ENCODE results near the gene TICAM1. TPM values are rescaled to one million over a fixed set of nuclear protein-coding genes. Genes with fewer than 3 reads are reported as not detected.

Gene TICAM1
- total RNA-seq, 1 donor from 2014 or later = 3.4 TPM

- Mint-ChIP-seq H3K36me3 (ENCODE audit: insufficient read depth) (no peaks in the 10 kb centered on the region), H3K4me3 (ENCODE audit: low read depth) (no peak overlapping the region), H3K27me3 (peaks cover 38% of the 10 kb centered on the region), H3K4me1 (ENCODE audit: low read depth) (peaks cover 10% of the 10 kb centered on the region), H3K27ac (no peak overlapping the region), H3K9me3 (ENCODE audit: low read depth) (peaks cover 3% of the 10 kb centered on the region)
- no peak for TF ChIP-seq CTCF (IDR thresholded peaks at IDR 0.05; ENCODE audit: unreplicated experiment)
- DNase-seq (ENCODE audit: low spot score, unreplicated experiment) = no peak
Observed at GRCh38 chr19:4776436-4777211, 54.9 kb downstream of the TICAM1 start.

GRCh38 chr19:4775627-4776152 is 55.8 kb downstream of the TICAM1 start:
- Mint-ChIP-seq H3K27ac (no peak overlapping the region), H3K36me3 (ENCODE audit: insufficient read depth) (no peaks in the 10 kb centered on the region), H3K9me3 (ENCODE audit: low read depth) (no peaks in the 10 kb centered on the region), H3K4me1 (ENCODE audit: low read depth) (peaks cover 10% of the 10 kb centered on the region), H3K27me3 (peaks cover 32% of the 10 kb centered on the region), H3K4me3 (ENCODE audit: low read depth) (no peak overlapping the region)
- no peak for TF ChIP-seq CTCF (IDR thresholded peaks at IDR 0.05; ENCODE audit: unreplicated experiment)
- DNase-seq (ENCODE audit: low spot score, unreplicated experiment) = no peak

- peaks cover 32% of the 10 kb centered on the region for H3K27me3 Mint-ChIP-seq
- no peak overlapping the region for H3K4me3 Mint-ChIP-seq (ENCODE audit: low read depth)
- H3K4me1 Mint-ChIP-seq (ENCODE audit: low read depth) = peaks cover 10% of the 10 kb centered on the region
- DNase-seq (ENCODE audit: low spot score, unreplicated experiment) = no peak
- TF ChIP-seq CTCF (IDR thresholded peaks at IDR 0.05; ENCODE audit: unreplicated experiment) = no peak
- no peaks in the 10 kb centered on the region for H3K36me3 Mint-ChIP-seq (ENCODE audit: insufficient read depth)
- H3K27ac Mint-ChIP-seq = no peak overlapping the region
- H3K9me3 Mint-ChIP-seq (ENCODE audit: low read depth) = no peaks in the 10 kb centered on the region
Observed at GRCh38 chr19:4774136-4774535, 57.4 kb downstream of the TICAM1 start.

- no peaks in the 10 kb centered on the region for H3K36me3 Mint-ChIP-seq (ENCODE audit: insufficient read depth)
- H3K9me3 Mint-ChIP-seq (ENCODE audit: low read depth) = no peaks in the 10 kb centered on the region
- no peak overlapping the region for H3K4me3 Mint-ChIP-seq (ENCODE audit: low read depth)
- TF ChIP-seq CTCF (IDR thresholded peaks at IDR 0.05; ENCODE audit: unreplicated experiment) = no peak
- no peak overlapping the region for H3K27ac Mint-ChIP-seq
- peaks cover 10% of the 10 kb centered on the region for H3K4me1 Mint-ChIP-seq (ENCODE audit: low read depth)
- DNase-seq (ENCODE audit: low spot score, unreplicated experiment) = no peak
- H3K27me3 Mint-ChIP-seq = peaks cover 28% of the 10 kb centered on the region
Observed at GRCh38 chr19:4773047-4773640, 58.4 kb downstream of the TICAM1 start.

GRCh38 chr19:4772566-4772965 is 58.9 kb downstream of the TICAM1 start:
- H3K4me3 Mint-ChIP-seq (ENCODE audit: low read depth) = no peak overlapping the region
- no peak for TF ChIP-seq CTCF (IDR thresholded peaks at IDR 0.05; ENCODE audit: unreplicated experiment)
- H3K27ac Mint-ChIP-seq = no peak overlapping the region
- H3K9me3 Mint-ChIP-seq (ENCODE audit: low read depth) = no peaks in the 10 kb centered on the region
- peaks cover 28% of the 10 kb centered on the region for H3K27me3 Mint-ChIP-seq
- no peaks in the 10 kb centered on the region for H3K36me3 Mint-ChIP-seq (ENCODE audit: insufficient read depth)
- no peak for DNase-seq (ENCODE audit: low spot score, unreplicated experiment)
- H3K4me1 Mint-ChIP-seq (ENCODE audit: low read depth) = peaks cover 10% of the 10 kb centered on the region
